ENCODE measurements around the gene DNAJC22. TPM values are rescaled to one million over a fixed set of nuclear protein-coding genes. Genes with fewer than 3 reads are reported as not detected.

The DNAJC22 gene
- total RNA-seq, 1 donor from 2014 or later, result 0.16 TPM

Other genes with a start within 250 kb of the DNAJC22 start
- gene LMBR1L, start 236.0 kb upstream of the DNAJC22 start, total RNA-seq, result 30.0 TPM
- 333 TPM for gene TUBA1B, start 215.5 kb upstream of the DNAJC22 start, total RNA-seq
- gene TUBA1A, start 157.8 kb upstream of the DNAJC22 start, total RNA-seq, result 88.1 TPM
- 50.9 TPM for gene TUBA1C, start 81.8 kb upstream of the DNAJC22 start, total RNA-seq
- gene PRPH, start 51.7 kb upstream of the DNAJC22 start, total RNA-seq, result not detected
- gene TROAP, start 23.6 kb upstream of the DNAJC22 start, total RNA-seq, result 0.67 TPM
- not detected for gene C1QL4, start 9.7 kb upstream of the DNAJC22 start, total RNA-seq
- 7.0 TPM for gene SPATS2, start 20.6 kb downstream of the DNAJC22 start, total RNA-seq
- 0.16 TPM for gene KCNH3, start 192.1 kb downstream of the DNAJC22 start, total RNA-seq
- 83.0 TPM for gene MCRS1, start 221.3 kb downstream of the DNAJC22 start, total RNA-seq

Data from Right ventricle myocardium superior (tissue), 1 donor.